HepG2 (cell line): ENCODE results near the gene DUSP22. TPM values are rescaled to one million over a fixed set of nuclear protein-coding genes. Genes with fewer than 3 reads are reported as not detected.
A peak's percentile ranks its signal among the peaks of the same experiment; 100 is the strongest.

Experiments used
- AFF4 ChIP-seq: sonication (generic); formaldehyde crosslinking; IDR thresholded peaks from 2 replicates; pipeline ENCODE4 v1.4.0; 2020; ENCODE audit warnings: missing genetic modification reagents
- AGO1 ChIP-seq: fragments of 200-400 bp; formaldehyde crosslinking; IDR thresholded peaks from 2 replicates; pipeline ENCODE4 v1.6.1; 2017; ENCODE audit warnings: mild to moderate bottlenecking, low read depth, low read length, moderate library complexity; ENCODE audit not compliant: poor library complexity, severe bottlenecking
- ARNT2 ChIP-seq: sonication (generic); formaldehyde crosslinking; IDR thresholded peaks from 2 replicates; pipeline ENCODE4 v1.8.0; 2022; ENCODE audit warnings: mild to moderate bottlenecking, low read depth, missing genetic modification reagents, moderate library complexity
- DZIP1 ChIP-seq: sonication (generic); formaldehyde crosslinking; IDR thresholded peaks from 2 replicates; pipeline ENCODE4 v1.5.0; 2020; ENCODE audit warnings: mild to moderate bottlenecking, missing genetic modification reagents
- ELF3 ChIP-seq: IDR thresholded peaks from 2 replicates; pipeline ENCODE4 v1.6.1; 2016; ENCODE audit warnings: missing genetic modification reagents, missing compliant biosample characterization
- ETS1 ChIP-seq: sonication (generic); formaldehyde crosslinking; IDR thresholded peaks from 2 replicates; pipeline ENCODE4 v1.4.0; 2020; ENCODE audit warnings: missing genetic modification reagents
- FOXA3 ChIP-seq: IDR thresholded peaks from 2 replicates; pipeline ENCODE4 v1.6.1; 2016; ENCODE audit warnings: missing genetic modification reagents, missing compliant biosample characterization
- FOXO4 ChIP-seq: sonication (generic); formaldehyde crosslinking; conservative IDR thresholded peaks from 2 replicates; pipeline ENCODE4 v1.8.1; 2023; ENCODE audit warnings: missing genetic modification reagents
- GTF3A ChIP-seq: sonication (generic); formaldehyde crosslinking; conservative IDR thresholded peaks from 2 replicates; pipeline ENCODE4 v1.4.0; 2020; ENCODE audit warnings: mild to moderate bottlenecking, missing genetic modification reagents
- KLF6 ChIP-seq: IDR thresholded peaks from 2 replicates; pipeline ENCODE4 v1.8.0; 2016; ENCODE audit warnings: missing biosample characterization, missing genetic modification reagents
- MTA3 ChIP-seq: sonication (generic); formaldehyde crosslinking; IDR thresholded peaks from 2 replicates; pipeline ENCODE4 v1.4.0; 2020; ENCODE audit warnings: missing genetic modification reagents
- NR3C1 ChIP-seq: sonication (generic); formaldehyde crosslinking; IDR thresholded peaks from 2 replicates; pipeline ENCODE4 v1.4.0; 2020; ENCODE audit warnings: missing genetic modification reagents
- ZNF317 ChIP-seq: sonication (generic); formaldehyde crosslinking; IDR thresholded peaks from 2 replicates; pipeline ENCODE4 v1.5.0; 2020; ENCODE audit warnings: mild to moderate bottlenecking, missing genetic modification reagents
- ZNF512B ChIP-seq: sonication (generic); formaldehyde crosslinking; IDR thresholded peaks from 2 replicates; pipeline ENCODE4 v1.5.1; 2020; ENCODE audit warnings: missing genetic modification reagents, mild to moderate bottlenecking, borderline replicate concordance
- ZNF558 ChIP-seq: sonication (generic); formaldehyde crosslinking; IDR thresholded peaks from 2 replicates; pipeline ENCODE4 v1.9.0; 2022; ENCODE audit warnings: mild to moderate bottlenecking, missing genetic modification reagents, borderline replicate concordance
- ZNF589 ChIP-seq: sonication (generic); formaldehyde crosslinking; conservative IDR thresholded peaks from 2 replicates; pipeline ENCODE4 v1.8.0; 2022; ENCODE audit warnings: mild to moderate bottlenecking, moderate library complexity, missing genetic modification reagents
- ZNF839 ChIP-seq: sonication (generic); formaldehyde crosslinking; IDR thresholded peaks from 2 replicates; pipeline ENCODE4 v1.4.0; 2020; ENCODE audit warnings: missing genetic modification reagents, mild to moderate bottlenecking, borderline replicate concordance
- ZSCAN22 ChIP-seq: sonication (generic); formaldehyde crosslinking; IDR thresholded peaks from 2 replicates; pipeline ENCODE4 v1.4.0; 2020; ENCODE audit warnings: mild to moderate bottlenecking, missing genetic modification reagents
- polyA plus RNA-seq, 8 experiments: library from polyadenylated mRNA; depleted of rRNA in 3 of 8; stranded (reverse) in 7 of 8; unstranded in 1 of 8; fragments of >200 nt; fragmentation: Illumina TruSeq in 4 of 8; extraction: Trizol in 4 of 8; gene quantifications; 2 replicates each; pipeline versions ENCODE4 v1.2.1 to v1.2.3, GENCODE V29; 2011 to 2016; ENCODE audit warnings: low read depth in 4 of 8, missing spikeins in 1 of 8, mixed read lengths in 1 of 8; ENCODE audit not compliant: insufficient read depth in 1 of 8
- total RNA-seq, 5 experiments: library from RNA; depleted of rRNA; stranded (reverse); fragments of >200 nt; fragmentation: Illumina TruSeq; extraction: Trizol; gene quantifications; 2 replicates each; pipeline ENCODE4 v1.2.3, GENCODE V29; 2016; ENCODE audit warnings: low read depth in 1 of 5

The DUSP22 gene
- total and polyA plus RNA-seq, 2 of the 13 experiments (the other 11 are each of a cell fraction or from before 2014, with no cell fraction given): 20.2 to 32.8 TPM

GRCh38 chr6:291204-291696, 1.0 kb upstream of the DUSP22 start (continued):
- TF ChIP-seq FOXO4 (CRISPR knock-in tag) (0 out of 2 replicates have a peak, but pooled peaks have one; percentile 61), ARNT2 (no peak), ZNF512B (CRISPR knock-in tag) (no peak), ZSCAN22 (CRISPR knock-in tag) (no peak), MTA3 (CRISPR knock-in tag) (no peak), ZNF839 (CRISPR knock-in tag) (no peak), AFF4 (CRISPR knock-in tag) (no peak), ZNF558 (no peak), ETS1 (no peak), NR3C1 (CRISPR knock-in tag) (no peak), DZIP1 (CRISPR knock-in tag) (0 out of 2 replicates have a peak, but pooled peaks have one; percentile 46), GTF3A (CRISPR knock-in tag) (no peak), ZNF589 (CRISPR knock-in tag) (no peak), FOXA3 (CRISPR knock-in tag) (peak; percentile 18; the same call in 1 of the 2 replicates), ELF3 (CRISPR knock-in tag) (0 out of 2 replicates have a peak, but pooled peaks have one; percentile 3), KLF6 (CRISPR knock-in tag) (no peak), ZNF317 (CRISPR knock-in tag) (no peak), AGO1 (no peak)
